Measurements from ENCODE around the gene SKAP2. TPM values are rescaled to one million over a fixed set of nuclear protein-coding genes. Genes with fewer than 3 reads are reported as not detected.

Gene SKAP2
- total RNA-seq, 2 experiments from 2014 or later: 12.9 to 16.0 TPM

- Mint-ChIP-seq H3K4me3 (no peak overlapping the region), H3K9me3 (peaks cover 1% of the 10 kb centered on the region), H3K27me3 (peaks cover 21% of the 10 kb centered on the region), H3K4me1 (peaks cover 11% of the 10 kb centered on the region), H3K27ac (no peak overlapping the region), H3K36me3 (peaks cover 1% of the 10 kb centered on the region)
- ATAC-seq (ENCODE audit: low read depth) (no peak), DNase-seq (no peak)
- POLR2A ChIA-PET: no interaction called here
These were observed 227.6 kb downstream of the SKAP2 start for GRCh38 chr7:26636808-26637207.

GRCh38 chr7:26633557-26633956 is 230.8 kb downstream of the SKAP2 start:
- ATAC-seq (ENCODE audit: low read depth) (peak; percentile 47), DNase-seq (no peak)
- Mint-ChIP-seq H3K9me3 (peaks cover 3% of the 10 kb centered on the region), H3K4me3 (peak overlapping the region; percentile 72), H3K27ac (peak overlapping the region; percentile 57), H3K4me1 (peaks cover 12% of the 10 kb centered on the region), H3K27me3 (peaks cover 21% of the 10 kb centered on the region), H3K36me3 (peaks cover 1% of the 10 kb centered on the region)
- POLR2A ChIA-PET: no interaction called here

GRCh38 chr7:26631601-26632000 is 232.8 kb downstream of the SKAP2 start:
- ATAC-seq (ENCODE audit: low read depth) (no peak), DNase-seq (no peak)
- POLR2A ChIA-PET: no interaction called here
- Mint-ChIP-seq H3K27ac (no peak overlapping the region), H3K27me3 (peaks cover 19% of the 10 kb centered on the region), H3K4me3 (no peak overlapping the region), H3K9me3 (peaks cover 3% of the 10 kb centered on the region), H3K4me1 (peaks cover 12% of the 10 kb centered on the region), H3K36me3 (peaks cover 1% of the 10 kb centered on the region)

- Mint-ChIP-seq H3K27ac (no peak overlapping the region), H3K27me3 (peaks cover 17% of the 10 kb centered on the region), H3K9me3 (peaks cover 3% of the 10 kb centered on the region), H3K4me1 (peaks cover 12% of the 10 kb centered on the region), H3K36me3 (peaks cover 1% of the 10 kb centered on the region), H3K4me3 (no peak overlapping the region)
- DNase-seq: no peak
- POLR2A ChIA-PET: no interaction called here
- ATAC-seq (ENCODE audit: low read depth): no peak
These were observed 233.3 kb downstream of the SKAP2 start for GRCh38 chr7:26630941-26631580.

GRCh38 chr7:26630361-26630760 is 234.0 kb downstream of the SKAP2 start:
- H3K4me1 Mint-ChIP-seq: peaks cover 12% of the 10 kb centered on the region
- H3K9me3 Mint-ChIP-seq: peaks cover 3% of the 10 kb centered on the region
- DNase-seq (no peak), ATAC-seq (ENCODE audit: low read depth) (no peak)
- POLR2A ChIA-PET: no interaction called here
- peaks cover 1% of the 10 kb centered on the region for H3K36me3 Mint-ChIP-seq
- H3K27ac Mint-ChIP-seq: no peak overlapping the region
- H3K27me3 Mint-ChIP-seq: peaks cover 10% of the 10 kb centered on the region
- H3K4me3 Mint-ChIP-seq: no peak overlapping the region

GRCh38 chr7:26629696-26630095 is 234.7 kb downstream of the SKAP2 start:
- Mint-ChIP-seq H3K4me1 (peaks cover 12% of the 10 kb centered on the region), H3K27me3 (peaks cover 5% of the 10 kb centered on the region), H3K36me3 (peaks cover 1% of the 10 kb centered on the region), H3K27ac (no peak overlapping the region), H3K4me3 (no peak overlapping the region), H3K9me3 (peaks cover 3% of the 10 kb centered on the region)
- ATAC-seq (ENCODE audit: low read depth): no peak
- no peak for DNase-seq
- POLR2A ChIA-PET: no interaction called here

- no peaks in the 10 kb centered on the region for H3K27me3 Mint-ChIP-seq
- H3K4me1 Mint-ChIP-seq: peaks cover 1% of the 10 kb centered on the region
- H3K27ac Mint-ChIP-seq: no peak overlapping the region
- DNase-seq: no peak
- peaks cover 1% of the 10 kb centered on the region for H3K9me3 Mint-ChIP-seq
- POLR2A ChIA-PET: no interaction called here
- no peak for ATAC-seq (ENCODE audit: low read depth)
- H3K4me3 Mint-ChIP-seq: no peak overlapping the region
- no peaks in the 10 kb centered on the region for H3K36me3 Mint-ChIP-seq
These were observed 236.5 kb downstream of the SKAP2 start for GRCh38 chr7:26627891-26628341.

- Mint-ChIP-seq H3K4me1 (peaks cover 1% of the 10 kb centered on the region), H3K9me3 (peaks cover 1% of the 10 kb centered on the region), H3K27me3 (no peaks in the 10 kb centered on the region), H3K36me3 (no peaks in the 10 kb centered on the region), H3K4me3 (no peak overlapping the region), H3K27ac (no peak overlapping the region)
- no peak for ATAC-seq (ENCODE audit: low read depth)
- DNase-seq: no peak
- POLR2A ChIA-PET: no interaction called here
These were observed 237.2 kb downstream of the SKAP2 start for GRCh38 chr7:26627221-26627620.

- DNase-seq (no peak), ATAC-seq (ENCODE audit: low read depth) (no peak)
- Mint-ChIP-seq H3K36me3 (no peaks in the 10 kb centered on the region), H3K9me3 (peaks cover 1% of the 10 kb centered on the region), H3K4me1 (peaks cover 1% of the 10 kb centered on the region), H3K27me3 (no peaks in the 10 kb centered on the region), H3K27ac (no peak overlapping the region), H3K4me3 (no peak overlapping the region)
- POLR2A ChIA-PET: no interaction called here
These were observed 237.7 kb downstream of the SKAP2 start for GRCh38 chr7:26626687-26627086.

GRCh38 chr7:26626156-26626555 is 238.2 kb downstream of the SKAP2 start:
- DNase-seq: no peak
- no peak for ATAC-seq (ENCODE audit: low read depth)
- no peaks in the 10 kb centered on the region for H3K27me3 Mint-ChIP-seq
- H3K4me1 Mint-ChIP-seq: peaks cover 1% of the 10 kb centered on the region
- peaks cover 1% of the 10 kb centered on the region for H3K9me3 Mint-ChIP-seq
- H3K36me3 Mint-ChIP-seq: no peaks in the 10 kb centered on the region
- POLR2A ChIA-PET: no interaction called here
- no peak overlapping the region for H3K27ac Mint-ChIP-seq
- no peak overlapping the region for H3K4me3 Mint-ChIP-seq

- ATAC-seq (ENCODE audit: low read depth) (no peak), DNase-seq (no peak)
- no peaks in the 10 kb centered on the region for H3K27me3 Mint-ChIP-seq
- no peak overlapping the region for H3K4me3 Mint-ChIP-seq
- no peaks in the 10 kb centered on the region for H3K36me3 Mint-ChIP-seq
- POLR2A ChIA-PET: no interaction called here
- no peak overlapping the region for H3K27ac Mint-ChIP-seq
- peaks cover 1% of the 10 kb centered on the region for H3K4me1 Mint-ChIP-seq
- peaks cover 1% of the 10 kb centered on the region for H3K9me3 Mint-ChIP-seq
These were observed 239.1 kb downstream of the SKAP2 start for GRCh38 chr7:26625286-26625685.

- Mint-ChIP-seq H3K4me3 (no peak overlapping the region), H3K36me3 (no peaks in the 10 kb centered on the region), H3K9me3 (peaks cover 1% of the 10 kb centered on the region), H3K27ac (no peak overlapping the region), H3K4me1 (peaks cover 1% of the 10 kb centered on the region), H3K27me3 (no peaks in the 10 kb centered on the region)
- no peak for ATAC-seq (ENCODE audit: low read depth)
- no peak for DNase-seq
- POLR2A ChIA-PET: no interaction called here
These were observed 239.6 kb downstream of the SKAP2 start for GRCh38 chr7:26624839-26625238.

- H3K4me3 Mint-ChIP-seq: no peak overlapping the region
- POLR2A ChIA-PET: no interaction called here
- H3K27ac Mint-ChIP-seq: no peak overlapping the region
- no peaks in the 10 kb centered on the region for H3K27me3 Mint-ChIP-seq
- DNase-seq (no peak), ATAC-seq (ENCODE audit: low read depth) (no peak)
- peaks cover 1% of the 10 kb centered on the region for H3K9me3 Mint-ChIP-seq
- no peaks in the 10 kb centered on the region for H3K36me3 Mint-ChIP-seq
- H3K4me1 Mint-ChIP-seq: peaks cover 1% of the 10 kb centered on the region
These were observed 240.0 kb downstream of the SKAP2 start for GRCh38 chr7:26624431-26624830.

- H3K4me1 Mint-ChIP-seq: no peaks in the 10 kb centered on the region
- POLR2A ChIA-PET: no interaction called here
- ATAC-seq (ENCODE audit: low read depth) (no peak), DNase-seq (no peak)
- no peak overlapping the region for H3K4me3 Mint-ChIP-seq
- H3K27ac Mint-ChIP-seq: no peak overlapping the region
- H3K27me3 Mint-ChIP-seq: no peaks in the 10 kb centered on the region
- no peaks in the 10 kb centered on the region for H3K36me3 Mint-ChIP-seq
- H3K9me3 Mint-ChIP-seq: no peaks in the 10 kb centered on the region
These were observed 244.0 kb downstream of the SKAP2 start for GRCh38 chr7:26620352-26620751.

All from activated naive CD8-positive, alpha-beta T cell treated with anti-CD3 and anti-CD28 coated beads, Interleukin-2, amount 10 ng/mL, durations not matched to agents 7 days and 5 days (primary cell).